D721Med (cell line): ENCODE data around the gene TOP2A.

Experiments
- DNase-seq: peaks from one replicate; pipeline ENCODE4 v3.0.0; 2011; ENCODE audit warnings: low spot score; ENCODE audit not compliant: insufficient read length
- FAIRE-seq: peaks from 2 replicates; lab custom pipeline; 2011; peaks lifted over from hg19 to GRCh38; lab: Jason Lieb, UNC
- TF ChIP-seq, protein P1 (sequence below): IDR thresholded peaks from 2 replicates; pipeline ENCODE4 v1.5.1; 2012; ENCODE audit warnings: mild to moderate bottlenecking, control low read depth; ENCODE audit not compliant: insufficient read depth; ENCODE audit errors: missing control alignments

Gene TOP2A

DNA sequence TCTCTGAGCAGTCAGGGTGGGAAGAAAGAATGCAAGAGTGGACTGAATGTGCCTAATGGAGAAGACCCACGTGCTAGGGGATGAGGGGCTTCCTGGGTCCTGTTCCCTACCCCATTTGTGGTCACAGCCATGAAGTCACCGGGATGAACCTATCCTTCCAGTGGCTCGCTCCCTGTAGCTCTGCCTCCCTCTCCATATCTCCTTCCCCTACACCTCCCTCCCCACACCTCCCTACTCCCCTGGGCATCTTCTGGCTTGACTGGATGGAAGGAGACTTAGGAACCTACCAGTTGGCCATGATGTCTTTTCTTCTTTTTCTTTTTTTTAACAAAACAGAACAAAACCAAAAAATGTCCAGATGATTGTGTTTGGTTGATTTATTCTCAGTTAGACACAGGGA is 39.7 kb upstream of the TOP2A start:
- DNase-seq (no peak), FAIRE-seq (no peak)
- TF ChIP-seq, protein P1, sequence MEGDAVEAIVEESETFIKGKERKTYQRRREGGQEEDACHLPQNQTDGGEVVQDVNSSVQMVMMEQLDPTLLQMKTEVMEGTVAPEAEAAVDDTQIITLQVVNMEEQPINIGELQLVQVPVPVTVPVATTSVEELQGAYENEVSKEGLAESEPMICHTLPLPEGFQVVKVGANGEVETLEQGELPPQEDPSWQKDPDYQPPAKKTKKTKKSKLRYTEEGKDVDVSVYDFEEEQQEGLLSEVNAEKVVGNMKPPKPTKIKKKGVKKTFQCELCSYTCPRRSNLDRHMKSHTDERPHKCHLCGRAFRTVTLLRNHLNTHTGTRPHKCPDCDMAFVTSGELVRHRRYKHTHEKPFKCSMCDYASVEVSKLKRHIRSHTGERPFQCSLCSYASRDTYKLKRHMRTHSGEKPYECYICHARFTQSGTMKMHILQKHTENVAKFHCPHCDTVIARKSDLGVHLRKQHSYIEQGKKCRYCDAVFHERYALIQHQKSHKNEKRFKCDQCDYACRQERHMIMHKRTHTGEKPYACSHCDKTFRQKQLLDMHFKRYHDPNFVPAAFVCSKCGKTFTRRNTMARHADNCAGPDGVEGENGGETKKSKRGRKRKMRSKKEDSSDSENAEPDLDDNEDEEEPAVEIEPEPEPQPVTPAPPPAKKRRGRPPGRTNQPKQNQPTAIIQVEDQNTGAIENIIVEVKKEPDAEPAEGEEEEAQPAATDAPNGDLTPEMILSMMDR, result no peak

DNA sequence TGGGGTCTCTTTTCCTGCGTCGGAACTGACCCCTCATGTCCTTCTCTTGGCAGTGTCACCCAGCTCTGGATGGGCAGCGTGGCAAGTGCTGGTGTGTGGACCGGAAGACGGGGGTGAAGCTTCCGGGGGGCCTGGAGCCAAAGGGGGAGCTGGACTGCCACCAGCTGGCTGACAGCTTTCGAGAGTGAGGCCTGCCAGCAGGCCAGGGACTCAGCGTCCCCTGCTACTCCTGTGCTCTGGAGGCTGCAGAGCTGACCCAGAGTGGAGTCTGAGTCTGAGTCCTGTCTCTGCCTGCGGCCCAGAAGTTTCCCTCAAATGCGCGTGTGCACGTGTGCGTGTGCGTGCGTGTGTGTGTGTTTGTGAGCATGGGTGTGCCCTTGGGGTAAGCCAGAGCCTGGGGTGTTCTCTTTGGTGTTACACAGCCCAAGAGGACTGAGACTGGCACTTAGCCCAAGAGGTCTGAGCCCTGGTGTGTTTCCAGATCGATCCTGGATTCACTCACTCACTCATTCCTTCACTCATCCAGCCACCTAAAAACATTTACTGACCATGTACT is 38.8 kb upstream of the TOP2A start:
- FAIRE-seq (no peak), DNase-seq (no peak)
- TF ChIP-seq, protein P1, result no peak

DNA sequence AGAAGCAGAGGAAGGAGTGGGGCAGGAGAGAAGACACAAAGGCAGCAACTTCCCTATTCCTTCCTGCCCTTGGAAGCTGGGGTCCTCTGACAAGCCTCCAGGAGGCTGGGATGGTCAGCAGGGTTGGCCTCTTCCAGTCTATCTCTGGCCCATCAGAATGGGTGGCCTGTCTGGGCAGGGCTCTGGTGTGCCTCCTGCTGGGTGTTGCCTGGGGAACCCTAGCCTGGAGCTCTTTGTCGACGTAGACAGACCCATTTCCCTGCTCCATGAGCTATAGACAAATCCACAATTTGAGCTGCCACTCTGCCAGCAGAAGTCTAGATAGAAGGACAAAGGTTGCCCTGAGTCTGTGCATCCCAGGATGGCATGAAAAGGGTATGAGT is 36.9 kb upstream of the TOP2A start:
- TF ChIP-seq, protein P1, result no peak
- FAIRE-seq (no peak), DNase-seq (no peak)

DNA sequence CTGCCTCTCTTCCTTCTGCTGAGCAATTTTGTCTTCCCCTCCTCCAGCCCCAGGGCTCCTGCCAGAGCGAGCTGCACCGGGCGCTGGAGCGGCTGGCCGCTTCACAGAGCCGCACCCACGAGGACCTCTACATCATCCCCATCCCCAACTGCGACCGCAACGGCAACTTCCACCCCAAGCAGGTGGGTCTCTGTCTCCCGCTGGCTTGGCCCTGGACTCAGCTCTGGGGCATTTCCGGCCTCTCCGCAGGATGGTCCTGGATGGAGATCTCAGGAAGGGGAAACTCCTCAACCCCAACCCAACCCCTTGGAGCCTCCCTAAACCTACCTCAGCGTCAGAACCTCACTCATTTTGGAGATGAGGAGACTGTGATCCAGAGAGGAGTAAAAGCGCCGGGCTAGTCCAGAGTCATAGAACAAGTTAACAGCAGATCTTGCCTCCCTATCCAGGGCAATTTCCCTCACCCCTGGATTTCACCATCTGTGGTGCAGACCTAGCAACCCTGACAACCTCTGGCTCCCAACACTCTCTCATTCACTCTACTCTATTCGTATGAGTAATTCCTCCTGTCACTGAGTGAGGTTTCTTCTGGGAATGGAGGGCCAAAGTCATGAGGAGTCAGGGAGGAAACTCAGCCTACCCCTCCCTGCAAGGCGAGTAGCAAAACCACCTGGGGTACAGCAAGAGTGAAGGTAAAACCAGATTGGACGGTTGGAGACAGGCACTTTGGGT is 36.4 kb upstream of the TOP2A start:
- FAIRE-seq, result no peak
- DNase-seq, result no peak
- TF ChIP-seq, protein P1, result no peak

DNA sequence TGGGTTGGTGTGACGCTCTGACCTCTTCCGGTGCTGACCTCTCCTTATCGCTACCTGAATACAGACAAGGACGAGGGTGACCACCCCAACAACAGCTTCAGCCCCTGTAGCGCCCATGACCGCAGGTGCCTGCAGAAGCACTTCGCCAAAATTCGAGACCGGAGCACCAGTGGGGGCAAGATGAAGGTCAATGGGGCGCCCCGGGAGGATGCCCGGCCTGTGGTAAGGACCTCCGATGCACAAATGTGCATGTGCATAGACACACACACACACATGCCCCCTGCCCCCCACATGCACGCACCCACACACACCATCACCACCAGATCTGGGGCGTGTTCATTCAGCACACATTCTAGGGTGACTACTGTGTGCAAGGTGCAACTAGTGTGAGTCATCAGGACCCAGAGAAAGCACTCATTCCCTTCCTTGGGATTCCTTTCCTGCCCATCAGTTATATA is 35.3 kb upstream of the TOP2A start:
- DNase-seq (no peak), FAIRE-seq (no peak)
- TF ChIP-seq, protein P1, result no peak

DNA sequence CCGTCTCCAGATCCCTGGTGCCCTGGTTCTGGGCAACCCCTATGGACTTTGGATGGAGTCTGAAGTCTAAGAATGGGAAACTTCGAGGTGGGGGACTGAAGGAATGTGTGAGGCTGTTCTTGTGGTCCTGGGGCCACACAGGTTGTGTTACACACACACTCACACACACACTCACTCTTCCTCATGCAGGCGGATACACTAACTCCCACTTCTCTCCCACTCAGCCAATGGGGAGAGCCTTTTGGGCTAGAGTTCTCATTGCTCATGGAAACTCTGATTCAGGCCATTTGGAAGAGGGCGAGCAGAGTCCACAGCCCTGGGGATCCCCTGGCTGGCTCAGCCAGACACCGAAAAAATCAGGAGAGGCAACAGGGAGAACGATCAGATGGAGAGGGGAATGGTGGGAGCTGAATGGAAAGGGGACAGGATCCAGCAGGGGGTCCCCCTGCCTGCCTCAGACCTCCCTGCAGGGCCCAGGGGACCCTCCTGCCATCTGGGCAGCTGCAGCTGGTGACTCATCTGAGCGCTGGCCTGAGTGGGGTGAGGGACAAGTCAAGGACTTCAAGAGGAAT is 34.6 kb upstream of the TOP2A start:
- DNase-seq (no peak), FAIRE-seq (no peak)
- TF ChIP-seq, protein P1, result no peak

DNA sequence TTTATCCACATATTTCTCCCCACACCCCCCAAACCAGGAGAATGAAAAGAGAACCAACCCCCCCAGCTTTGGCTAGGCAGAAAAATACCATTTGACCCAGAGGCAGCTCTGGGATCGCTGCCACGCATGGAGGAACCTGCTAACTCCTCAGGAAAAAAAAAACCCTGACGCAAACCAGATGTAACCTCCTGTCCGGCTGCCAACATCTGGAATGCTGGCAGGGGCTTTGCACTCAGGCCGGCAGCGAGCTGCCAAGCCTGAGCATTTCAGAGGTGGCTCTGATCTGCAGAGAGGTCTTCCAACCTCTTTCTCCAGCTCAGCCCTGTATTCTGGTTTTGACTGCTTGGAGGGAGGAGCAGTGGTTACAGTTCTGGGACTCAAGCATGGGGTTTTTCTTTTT is 33.7 kb upstream of the TOP2A start:
- no peak for FAIRE-seq
- TF ChIP-seq, protein P1, result no peak
- DNase-seq, result no peak
